ENCODE data around the gene STAG1. TPM values are rescaled to one million over a fixed set of nuclear protein-coding genes. Genes with fewer than 3 reads are reported as not detected.

STAG1 gene
- total RNA-seq, 1 donor, result 58.6 TPM

GRCh38 chr3:136350557-136350956, 401.6 kb downstream of the STAG1 start:
- Histone ChIP-seq H3K9me3 (ENCODE audit: low read depth, low read length) (no peaks in the 10 kb centered on the region), H3K27me3 (ENCODE audit: insufficient read depth, low read length) (no peaks in the 10 kb centered on the region), H4K20me1 (ENCODE audit: insufficient read depth, low read length) (no peaks in the 10 kb centered on the region), H3K27ac (ENCODE audit: low read depth, low read length) (peak overlapping the region; percentile 96), H3K4me2 (ENCODE audit: insufficient read depth, low read length) (peak overlapping the region; percentile 68), H3K4me3 (ENCODE audit: insufficient read depth, low read length) (peak overlapping the region; percentile 36), H3K79me2 (ENCODE audit: insufficient read depth, low read length) (no peaks in the 10 kb centered on the region), H2AFZ (ENCODE audit: low read length) (peak overlapping the region; percentile 67), H3K36me3 (ENCODE audit: insufficient read depth, low read length) (peaks cover 3% of the 10 kb centered on the region), H3K4me1 (ENCODE audit: insufficient read depth, low read length) (peaks cover 21% of the 10 kb centered on the region)
- TF ChIP-seq CTCF (IDR thresholded peaks at IDR 0.05; ENCODE audit: extremely low read depth, low read depth, low read length), result no peak
- DNase-seq (ENCODE audit: insufficient read length, low spot score, missing footprints), result no peak

GRCh38 chr3:136350132-136350531, 402.0 kb downstream of the STAG1 start:
- Histone ChIP-seq H3K4me1 (ENCODE audit: insufficient read depth, low read length) (peaks cover 21% of the 10 kb centered on the region), H3K79me2 (ENCODE audit: insufficient read depth, low read length) (no peaks in the 10 kb centered on the region), H3K4me3 (ENCODE audit: insufficient read depth, low read length) (peak overlapping the region; percentile 36)

GRCh38 chr3:136346486-136346885, 405.7 kb downstream of the STAG1 start:
- no peak for DNase-seq (ENCODE audit: insufficient read length, low spot score, missing footprints)

More at GRCh38 chr3:136350132-136350531, 402.0 kb downstream of the STAG1 start:
- peaks cover 3% of the 10 kb centered on the region for H3K36me3 ChIP-seq (ENCODE audit: insufficient read depth, low read length)
- no peak for TF ChIP-seq CTCF (IDR thresholded peaks at IDR 0.05; ENCODE audit: extremely low read depth, low read depth, low read length)
- peak overlapping the region; percentile 67 for H2AFZ ChIP-seq (ENCODE audit: low read length)
- DNase-seq (ENCODE audit: insufficient read length, low spot score, missing footprints), result peak; percentile 86
- peak overlapping the region; percentile 68 for H3K4me2 ChIP-seq (ENCODE audit: insufficient read depth, low read length)
- no peaks in the 10 kb centered on the region for H4K20me1 ChIP-seq (ENCODE audit: insufficient read depth, low read length)
- H3K9me3 ChIP-seq (ENCODE audit: low read depth, low read length), result no peaks in the 10 kb centered on the region
- peak overlapping the region; percentile 96 for H3K27ac ChIP-seq (ENCODE audit: low read depth, low read length)
- H3K27me3 ChIP-seq (ENCODE audit: insufficient read depth, low read length), result no peaks in the 10 kb centered on the region

More at GRCh38 chr3:136346486-136346885, 405.7 kb downstream of the STAG1 start:
- no peak overlapping the region for H3K27ac ChIP-seq (ENCODE audit: low read depth, low read length)
- no peak for TF ChIP-seq CTCF (IDR thresholded peaks at IDR 0.05; ENCODE audit: extremely low read depth, low read depth, low read length)
- peaks cover 3% of the 10 kb centered on the region for H3K36me3 ChIP-seq (ENCODE audit: insufficient read depth, low read length)
- no peak overlapping the region for H2AFZ ChIP-seq (ENCODE audit: low read length)
- no peaks in the 10 kb centered on the region for H4K20me1 ChIP-seq (ENCODE audit: insufficient read depth, low read length)
- H3K4me3 ChIP-seq (ENCODE audit: insufficient read depth, low read length), result no peak overlapping the region
- H3K79me2 ChIP-seq (ENCODE audit: insufficient read depth, low read length), result no peaks in the 10 kb centered on the region
- no peaks in the 10 kb centered on the region for H3K27me3 ChIP-seq (ENCODE audit: insufficient read depth, low read length)
- H3K4me2 ChIP-seq (ENCODE audit: insufficient read depth, low read length), result no peak overlapping the region
- no peaks in the 10 kb centered on the region for H3K9me3 ChIP-seq (ENCODE audit: low read depth, low read length)
- peaks cover 34% of the 10 kb centered on the region for H3K4me1 ChIP-seq (ENCODE audit: insufficient read depth, low read length)
